Esophagus (tissue), 2 donors: ENCODE results near the gene COL25A1. TPM values are rescaled to one million over a fixed set of nuclear protein-coding genes. Genes with fewer than 3 reads are reported as not detected.
"Not testable (repeated sequence)": the region's sequence is repeated elsewhere in the genome, so short reads cannot be mapped to it uniquely, and the experiment has no call there.

Source experiments
- H3K27ac ChIP-seq, 2 donors: one replicate each; pipeline ENCODE4 v1.5.1; 2013; ENCODE audit warnings: low read depth in 2 of 2, mild to moderate bottlenecking in 2 of 2, inconsistent platforms in 1 of 2, low read length in 1 of 2, moderate library complexity in 1 of 2
- H3K27me3 ChIP-seq, 2 donors: one replicate each; pipeline ENCODE4 v1.6.1; 2013; ENCODE audit warnings: low read length in 2 of 2, control low read depth in 1 of 2, mild to moderate bottlenecking in 1 of 2; ENCODE audit not compliant: insufficient read depth in 2 of 2, control insufficient read depth in 1 of 2
- H3K36me3 ChIP-seq, 2 donors: one replicate each; pipeline ENCODE4 v1.6.1; 2013; ENCODE audit warnings: low read length in 1 of 2; ENCODE audit not compliant: control insufficient read depth in 2 of 2, insufficient read depth in 2 of 2
- H3K4me1 ChIP-seq, 2 donors: one replicate each; pipeline ENCODE4 v1.6.1; 2013; ENCODE audit warnings: low read length in 1 of 2; ENCODE audit not compliant: control insufficient read depth in 2 of 2, insufficient read depth in 2 of 2
- H3K4me3 ChIP-seq, 2 donors: one replicate each; pipeline ENCODE4 v1.5.1; 2013; ENCODE audit warnings: low read length in 2 of 2, mild to moderate bottlenecking in 2 of 2, low read depth in 1 of 2, moderate library complexity in 1 of 2
- H3K9me3 ChIP-seq, 2 donors: one replicate each; pipeline ENCODE4 v1.6.1; 2013; ENCODE audit warnings: mild to moderate bottlenecking in 2 of 2, low read depth in 1 of 2, low read length in 1 of 2, moderate library complexity in 1 of 2; ENCODE audit not compliant: control insufficient read depth in 2 of 2, insufficient read depth in 1 of 2
- WGBS, 2 donors: extraction: QIAGEN DNeasy Blood & Tissue Kit; methylation state at CpG; one replicate each; pipeline ENCODE4 v1.1.7; 2013; 5-methylcytosine and 5-hydroxymethylcytosine counted together
- polyA plus RNA-seq, 2 donors: library from polyadenylated mRNA; stranded (reverse); fragments of 200-250 nt; gene quantifications; one replicate each; pipeline ENCODE4 v1.2.3, GENCODE V29; 2013
- donor health status: healthy with polysubstance abuse.
- donor health status: Bipolar disorder and iron deficiency.

The COL25A1 gene
- polyA plus RNA-seq, 2 donors = 0.02 to 0.06 TPM

- Histone ChIP-seq H3K36me3 (no peaks in the 10 kb centered on the region), H3K27ac (no peak overlapping the region), H3K4me1 (no peaks in the 10 kb centered on the region), H3K27me3 (no peaks in the 10 kb centered on the region), H3K9me3 (no peaks in the 10 kb centered on the region), H3K4me3 (no peak overlapping the region)
- 81 to 83% methylated on average over 3 of the region's 3 CpGs for WGBS, 2 donors
Measured at GRCh38 chr4:109111031-109111430, 191.4 kb downstream of the COL25A1 start.

GRCh38 chr4:109108215-109108614 lies 194.2 kb downstream of the COL25A1 start:
- not testable (repeated sequence) for H3K9me3 ChIP-seq, H3K36me3 ChIP-seq, H3K27ac ChIP-seq, H3K27me3 ChIP-seq, H3K4me1 ChIP-seq, H3K4me3 ChIP-seq
- no CpG with 5 or more reads among the region's 2 CpGs for whole genome bisulfite sequencing, 2 donors

- WGBS, 2 donors = 61 to 88% methylated on average over 1 of the region's 1 CpG
Measured at GRCh38 chr4:109094056-109094455, 208.4 kb downstream of the COL25A1 start.

GRCh38 chr4:109091727-109092409 lies 210.6 kb downstream of the COL25A1 start:
- no peak overlapping the region for H3K4me3 ChIP-seq
- no peaks in the 10 kb centered on the region for H3K36me3 ChIP-seq
- no peaks in the 10 kb centered on the region for H3K4me1 ChIP-seq
- H3K9me3 ChIP-seq = no peaks in the 10 kb centered on the region
- 79 to 85% methylated on average over 9 of the region's 9 CpGs for WGBS, 2 donors
- H3K27me3 ChIP-seq = no peaks in the 10 kb centered on the region
- no peak overlapping the region for H3K27ac ChIP-seq

More at GRCh38 chr4:109094056-109094455, 208.4 kb downstream of the COL25A1 start:
- Histone ChIP-seq H3K9me3 (no peaks in the 10 kb centered on the region), H3K4me1 (no peaks in the 10 kb centered on the region), H3K4me3 (no peak overlapping the region), H3K27ac (no peak overlapping the region), H3K36me3 (no peaks in the 10 kb centered on the region), H3K27me3 (no peaks in the 10 kb centered on the region)

- WGBS, 2 donors = 80 to 81% methylated on average over 3 of the region's 3 CpGs
- Histone ChIP-seq H3K36me3 (no peaks in the 10 kb centered on the region), H3K4me1 (no peaks in the 10 kb centered on the region), H3K9me3 (no peaks in the 10 kb centered on the region), H3K4me3 (no peak overlapping the region), H3K27ac (no peak overlapping the region), H3K27me3 (no peaks in the 10 kb centered on the region)
Measured at GRCh38 chr4:109083911-109084310, 218.5 kb downstream of the COL25A1 start.

GRCh38 chr4:109079731-109080130 lies 222.7 kb downstream of the COL25A1 start:
- Histone ChIP-seq H3K4me3 (no peak overlapping the region), H3K9me3 (no peaks in the 10 kb centered on the region), H3K36me3 (no peaks in the 10 kb centered on the region), H3K27me3 (no peaks in the 10 kb centered on the region), H3K4me1 (no peaks in the 10 kb centered on the region), H3K27ac (no peak overlapping the region)
- WGBS, 2 donors = 40 to 48% methylated on average over 4 of the region's 4 CpGs

- Histone ChIP-seq H3K27ac (no peak overlapping the region), H3K27me3 (no peaks in the 10 kb centered on the region), H3K36me3 (no peaks in the 10 kb centered on the region), H3K4me3 (no peak overlapping the region), H3K9me3 (no peaks in the 10 kb centered on the region), H3K4me1 (no peaks in the 10 kb centered on the region)
- 41 to 57% methylated on average over 2 of the region's 2 CpGs for WGBS, 2 donors
Measured at GRCh38 chr4:109079201-109079600, 223.3 kb downstream of the COL25A1 start.

- Histone ChIP-seq H3K27me3 (no peaks in the 10 kb centered on the region), H3K9me3 (no peaks in the 10 kb centered on the region), H3K36me3 (no peaks in the 10 kb centered on the region), H3K4me1 (no peaks in the 10 kb centered on the region), H3K4me3 (no peak overlapping the region), H3K27ac (no peak overlapping the region)
- WGBS, 2 donors = 43 to 48% methylated on average over 1 of the region's 1 CpG
Measured at GRCh38 chr4:109078724-109079123, 223.7 kb downstream of the COL25A1 start.

GRCh38 chr4:109077505-109077904 lies 225.0 kb downstream of the COL25A1 start:
- H3K4me1 ChIP-seq = no peaks in the 10 kb centered on the region
- WGBS, 2 donors = 73 to 81% methylated on average over 3 of the region's 3 CpGs
- H3K4me3 ChIP-seq = no peak overlapping the region
- no peaks in the 10 kb centered on the region for H3K27me3 ChIP-seq
- H3K27ac ChIP-seq = no peak overlapping the region
- no peaks in the 10 kb centered on the region for H3K36me3 ChIP-seq
- no peaks in the 10 kb centered on the region for H3K9me3 ChIP-seq

- WGBS, 2 donors = 91 to 96% methylated on average over 4 of the region's 4 CpGs
- not testable (repeated sequence) for H3K27me3 ChIP-seq
Measured at GRCh38 chr4:109076709-109077108, 225.7 kb downstream of the COL25A1 start.

More at GRCh38 chr4:109076709-109077108, 225.7 kb downstream of the COL25A1 start:
- not testable (repeated sequence) for H3K4me1 ChIP-seq, H3K36me3 ChIP-seq, H3K27ac ChIP-seq, H3K9me3 ChIP-seq, H3K4me3 ChIP-seq
